C4-2B (cell line): ENCODE results near the gene RPS6KA5.

Experiments used
- CTCF ChIP-seq: fragments of 450-650 bp; conservative IDR thresholded peaks from 2 replicates; pipeline ENCODE4 v1.5.1; 2017; ENCODE audit warnings: mild to moderate bottlenecking
- ZFX ChIP-seq: fragments of 450-650 bp; IDR thresholded peaks from 2 replicates; pipeline ENCODE4 v1.6.1; 2017

GRCh38 chr14:90911121-90911520 is 149.3 kb downstream of the RPS6KA5 start:
- TF ChIP-seq CTCF (no peak), ZFX (no peak)
